ENCODE data around the gene ANKLE1.

- TF ChIP-seq, protein P1, sequence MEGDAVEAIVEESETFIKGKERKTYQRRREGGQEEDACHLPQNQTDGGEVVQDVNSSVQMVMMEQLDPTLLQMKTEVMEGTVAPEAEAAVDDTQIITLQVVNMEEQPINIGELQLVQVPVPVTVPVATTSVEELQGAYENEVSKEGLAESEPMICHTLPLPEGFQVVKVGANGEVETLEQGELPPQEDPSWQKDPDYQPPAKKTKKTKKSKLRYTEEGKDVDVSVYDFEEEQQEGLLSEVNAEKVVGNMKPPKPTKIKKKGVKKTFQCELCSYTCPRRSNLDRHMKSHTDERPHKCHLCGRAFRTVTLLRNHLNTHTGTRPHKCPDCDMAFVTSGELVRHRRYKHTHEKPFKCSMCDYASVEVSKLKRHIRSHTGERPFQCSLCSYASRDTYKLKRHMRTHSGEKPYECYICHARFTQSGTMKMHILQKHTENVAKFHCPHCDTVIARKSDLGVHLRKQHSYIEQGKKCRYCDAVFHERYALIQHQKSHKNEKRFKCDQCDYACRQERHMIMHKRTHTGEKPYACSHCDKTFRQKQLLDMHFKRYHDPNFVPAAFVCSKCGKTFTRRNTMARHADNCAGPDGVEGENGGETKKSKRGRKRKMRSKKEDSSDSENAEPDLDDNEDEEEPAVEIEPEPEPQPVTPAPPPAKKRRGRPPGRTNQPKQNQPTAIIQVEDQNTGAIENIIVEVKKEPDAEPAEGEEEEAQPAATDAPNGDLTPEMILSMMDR (IDR thresholded peaks at IDR 0.05; ENCODE audit: low read depth, low read length, poor library complexity, severe bottlenecking): no peak
- no peak for TF ChIP-seq EZH2phosphoT487 (IDR thresholded peaks at IDR 0.05; ENCODE audit: borderline replicate concordance, low read length)
Observed at GRCh38 chr19:17249887-17250548, 31.7 kb upstream of the ANKLE1 start.
